GM21737 (cell line): ENCODE results near the gene PSMF1.

Experiments used
- ATAC-seq: cut with Tn5 transposase; IDR thresholded peaks from one replicate; pipeline ENCODE4 v1.9.1; 2021; ENCODE audit warnings: mild to moderate bottlenecking, moderate library complexity; ENCODE audit not compliant: unreplicated experiment

PSMF1 gene

DNA sequence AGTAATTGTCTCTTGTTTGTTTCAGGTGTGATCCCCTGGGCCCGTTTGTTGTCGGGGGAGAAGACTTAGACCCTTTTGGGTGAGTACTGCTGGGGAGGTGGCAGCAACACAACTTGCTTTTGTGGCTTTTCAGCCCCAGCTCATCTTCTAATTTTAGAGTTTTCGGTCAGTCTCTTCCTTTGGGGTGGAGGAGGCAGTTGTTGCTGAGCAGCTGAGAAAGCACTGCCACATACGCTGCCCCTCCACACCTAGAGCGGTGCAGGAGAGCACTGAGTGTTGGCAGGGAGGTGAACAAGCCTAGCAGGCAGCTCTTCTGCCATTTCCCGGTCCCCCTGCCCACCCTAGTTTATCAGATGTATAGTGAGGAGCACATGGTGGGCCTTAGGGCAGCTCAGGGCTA lies 44.7 kb downstream of the PSMF1 start:
- ATAC-seq, result no peak

DNA sequence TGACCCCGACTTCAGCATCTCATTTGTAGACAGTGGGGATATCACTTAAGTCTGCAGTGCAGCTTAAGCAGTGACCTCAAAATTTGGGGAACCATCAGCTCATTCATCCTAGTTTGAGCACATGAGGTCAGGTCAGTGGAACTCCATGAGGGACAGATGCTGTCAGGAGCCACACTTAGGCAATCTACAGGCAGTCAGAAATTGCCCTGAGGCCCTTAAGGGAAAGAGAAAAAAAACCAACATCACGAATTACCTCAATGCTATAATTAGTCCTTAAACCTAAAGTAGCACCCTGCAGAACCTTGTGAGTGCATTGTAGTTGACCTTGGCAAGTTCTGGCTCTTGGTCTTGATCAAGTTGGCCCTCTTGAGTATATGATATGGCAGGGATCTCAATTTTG lies 45.3 kb downstream of the PSMF1 start:
- no peak for ATAC-seq

DNA sequence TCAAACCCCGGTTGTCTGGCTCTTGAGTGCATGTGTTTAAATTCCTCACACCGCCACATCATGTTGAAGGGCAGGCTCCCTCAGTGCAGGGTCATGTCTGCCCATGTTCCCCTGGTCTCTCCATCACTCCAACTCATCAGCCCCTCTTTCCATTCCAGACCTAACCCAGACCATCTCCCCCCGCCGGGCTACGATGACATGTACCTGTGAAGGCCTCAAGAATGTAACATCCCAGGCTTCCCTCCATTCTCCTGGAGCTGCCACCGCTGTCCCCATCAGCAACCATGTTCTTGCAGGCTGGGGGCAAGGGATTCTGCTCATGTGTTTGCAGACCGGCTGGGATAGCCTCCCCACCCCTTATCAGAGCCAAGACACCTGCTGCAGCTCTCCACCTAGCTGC lies 46.5 kb downstream of the PSMF1 start:
- no peak for ATAC-seq

DNA sequence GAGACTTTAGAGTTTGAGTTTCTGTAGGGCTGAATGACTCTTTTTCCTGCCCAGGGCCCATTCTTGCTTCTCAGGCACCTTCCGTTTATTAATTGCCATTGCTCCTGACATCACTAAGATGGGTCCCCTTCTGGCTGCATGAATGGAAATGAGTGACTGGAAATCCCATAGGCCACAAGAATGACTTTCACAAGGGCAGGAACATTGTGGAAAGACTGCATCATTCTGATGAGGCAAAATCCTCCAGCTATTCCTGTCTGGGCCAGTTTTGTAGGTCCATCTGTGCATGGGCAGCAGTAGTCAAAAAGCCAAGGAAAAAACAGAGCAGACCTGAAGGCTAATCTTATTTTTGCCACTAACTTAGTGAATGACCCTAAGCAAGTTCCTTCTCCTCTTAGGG lies 47.1 kb downstream of the PSMF1 start:
- ATAC-seq, result no peak

DNA sequence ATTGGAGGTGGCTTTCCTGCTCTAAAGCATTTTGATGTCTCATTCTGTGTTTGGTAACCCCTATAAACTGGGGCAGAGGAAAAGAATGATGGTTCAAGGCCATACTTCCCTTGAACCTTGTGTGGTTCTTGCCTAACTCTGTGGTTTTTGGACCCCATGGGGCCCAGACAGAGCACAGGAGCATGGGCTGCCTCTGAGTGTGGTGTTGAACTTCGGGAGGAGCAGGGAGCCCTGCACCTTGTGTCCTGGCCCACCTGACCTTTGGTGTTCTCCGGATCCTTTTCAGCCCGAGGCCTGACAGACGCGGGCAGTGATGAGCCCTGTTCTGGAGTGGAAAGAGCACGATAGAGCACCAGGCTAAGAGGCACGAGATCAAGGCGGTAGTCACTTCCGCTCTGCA lies 47.5 kb downstream of the PSMF1 start:
- ATAC-seq, result no peak

DNA sequence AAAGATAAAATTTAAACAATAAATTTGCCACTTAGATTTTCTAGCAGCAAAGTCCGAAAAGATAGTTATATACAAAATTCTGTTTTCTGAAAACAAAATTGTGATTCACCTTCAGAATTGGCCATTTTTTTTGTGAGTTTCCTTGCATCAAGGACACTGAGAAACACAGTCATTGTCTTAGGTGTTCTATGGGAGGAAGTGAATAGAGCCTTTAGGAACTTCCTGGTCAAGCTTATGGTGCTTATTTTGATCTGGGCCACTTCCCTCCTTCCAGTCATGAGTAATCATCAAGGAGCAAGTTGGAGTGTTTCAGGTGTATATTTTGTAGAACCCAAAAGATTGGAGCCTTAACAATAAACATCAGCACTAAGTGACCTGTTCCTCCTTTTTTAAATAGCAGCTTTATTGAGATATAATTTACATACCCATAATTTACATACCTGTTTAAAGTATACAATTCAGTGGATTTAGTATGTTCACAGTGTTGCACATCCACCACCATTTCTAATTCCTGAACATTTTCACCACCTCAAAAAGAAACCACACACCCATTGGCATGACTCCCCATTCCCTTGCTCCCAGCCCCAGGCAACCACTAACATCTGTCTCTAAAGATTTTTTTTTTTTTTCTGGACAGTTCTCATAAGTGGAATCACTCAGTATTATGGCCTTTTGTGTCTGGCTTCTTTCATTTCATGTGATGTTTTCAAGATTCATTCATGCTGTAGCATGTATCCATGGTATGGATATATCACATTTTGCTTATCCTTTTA lies 48.7 kb downstream of the PSMF1 start:
- ATAC-seq, result no peak

DNA sequence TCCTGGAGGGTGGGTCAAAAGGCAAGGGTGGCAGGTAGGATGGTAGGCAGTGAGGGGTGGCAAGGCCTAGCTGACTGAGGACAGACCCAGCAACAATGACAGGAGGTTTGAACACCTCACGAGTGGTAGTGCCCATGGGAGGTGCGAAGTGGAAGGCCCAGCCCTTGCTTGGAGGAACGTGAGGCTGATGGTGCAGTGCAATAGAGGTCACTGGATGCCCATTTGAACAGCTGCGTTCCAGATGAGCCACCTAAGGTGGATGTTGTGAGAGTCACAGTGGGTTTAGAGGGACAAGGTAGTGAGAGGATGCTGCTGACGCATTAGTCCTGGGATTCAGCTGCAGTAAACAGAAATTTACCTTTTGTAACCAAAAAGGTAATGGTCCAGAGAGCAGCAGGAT lies 50.8 kb downstream of the PSMF1 start:
- ATAC-seq, result no peak

DNA sequence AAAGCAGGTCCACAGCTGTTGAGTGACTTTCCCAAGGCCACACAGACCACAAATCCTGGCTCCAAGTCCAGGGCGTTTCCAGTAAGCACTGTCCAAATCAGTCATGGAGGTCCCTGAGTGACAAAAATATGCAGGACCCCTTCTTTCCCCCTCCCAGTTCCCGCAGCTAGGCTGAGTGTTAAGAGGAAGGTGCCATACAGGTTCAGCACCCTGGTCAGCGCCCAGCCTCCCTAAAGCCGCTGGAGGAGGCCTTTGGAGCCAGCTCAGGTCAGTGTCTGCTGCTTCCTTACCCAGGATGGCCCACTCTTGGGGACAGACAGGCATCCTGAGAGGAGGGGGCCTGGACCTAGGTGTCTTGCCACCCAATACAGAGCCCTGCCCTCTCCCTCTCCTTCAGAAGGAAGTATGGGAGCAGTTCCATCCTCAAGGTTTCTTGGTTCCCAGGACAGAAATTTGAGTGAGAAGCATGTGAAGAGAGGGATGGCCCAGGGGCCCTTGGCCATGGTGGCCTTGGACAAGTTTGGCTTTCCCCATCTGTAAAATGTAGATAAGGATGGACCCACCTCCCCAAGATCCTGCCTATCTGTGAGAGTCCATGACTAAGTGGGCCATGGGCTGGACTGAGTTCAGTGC lies 53.2 kb downstream of the PSMF1 start:
- ATAC-seq, result no peak

DNA sequence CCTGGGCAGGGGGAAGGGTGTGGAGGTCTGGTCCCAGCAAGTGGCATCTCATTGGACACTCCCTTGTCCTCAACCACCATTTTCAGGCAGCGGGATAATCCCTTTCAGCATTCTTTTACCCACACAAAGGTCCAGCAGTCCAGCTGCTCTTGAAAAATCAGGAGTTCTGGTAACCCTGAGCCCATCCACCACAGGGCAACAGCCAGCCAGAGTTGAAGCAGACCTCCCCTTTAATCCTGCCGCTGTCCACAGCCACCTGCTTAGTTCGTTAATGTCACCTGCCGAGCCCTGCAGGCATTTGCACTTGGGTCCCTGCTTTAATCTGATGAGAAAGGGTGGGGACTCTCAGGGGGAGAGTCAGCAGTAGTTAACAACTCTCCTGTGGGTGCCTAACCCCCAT lies 55.3 kb downstream of the PSMF1 start:
- no peak for ATAC-seq

DNA sequence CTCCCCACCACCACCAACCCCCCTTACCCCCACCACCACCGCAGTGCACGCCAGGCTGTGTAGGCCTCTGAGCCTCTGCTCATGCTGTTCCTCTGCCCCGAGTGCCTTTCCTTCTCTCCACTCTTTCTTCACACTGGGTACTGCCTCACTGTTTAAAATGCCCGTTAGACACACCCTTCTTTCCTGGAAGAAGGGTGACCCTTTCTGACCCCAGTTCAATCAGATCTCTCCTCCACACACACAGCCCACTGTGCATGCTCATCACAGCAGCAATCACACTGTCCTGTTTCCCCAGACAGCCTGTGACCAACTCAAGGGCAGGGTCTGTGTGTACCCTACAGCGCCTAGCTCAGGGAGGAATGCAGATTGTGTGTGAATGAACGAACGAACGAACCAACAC lies 56.4 kb downstream of the PSMF1 start:
- no peak for ATAC-seq

DNA sequence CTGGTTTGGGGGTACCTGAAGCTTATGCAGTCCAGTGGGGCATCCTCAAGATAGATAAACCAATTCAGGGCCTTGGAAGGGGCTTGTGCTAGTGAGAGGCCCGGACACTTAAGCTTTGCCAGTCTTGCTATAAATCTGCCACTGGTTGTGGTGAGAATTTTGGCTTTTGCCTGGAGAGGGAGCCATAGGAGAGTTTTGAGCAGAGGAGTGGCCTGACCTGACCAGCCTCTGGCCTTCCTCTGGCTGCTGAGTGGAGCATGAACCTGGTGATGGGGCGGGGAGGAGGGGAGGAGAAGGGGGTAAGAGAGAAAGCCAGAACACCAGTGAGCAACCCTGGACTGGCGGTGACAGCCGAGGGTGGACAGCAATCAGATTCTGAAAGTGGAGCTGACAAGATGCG lies 59.3 kb downstream of the PSMF1 start:
- ATAC-seq, result no peak

DNA sequence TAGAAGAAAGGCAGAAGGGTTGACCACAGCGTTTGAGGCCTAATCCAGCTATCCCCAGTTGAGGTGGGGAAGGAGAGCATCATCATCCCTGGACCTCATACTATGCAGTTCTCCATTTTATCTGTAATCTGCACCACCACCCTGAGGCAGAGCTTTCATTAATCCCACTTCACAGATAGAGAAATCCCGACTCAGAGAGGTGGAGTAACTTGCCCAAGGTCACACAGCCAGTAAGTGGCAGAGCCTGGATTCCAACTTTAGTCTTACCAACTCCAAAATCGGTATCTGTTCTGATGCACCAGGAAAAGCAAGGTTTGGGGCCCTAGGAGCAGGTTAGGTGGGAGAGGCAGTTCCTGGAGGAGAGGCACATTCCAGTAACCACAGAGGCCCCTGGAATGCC lies 59.7 kb downstream of the PSMF1 start:
- no peak for ATAC-seq

DNA sequence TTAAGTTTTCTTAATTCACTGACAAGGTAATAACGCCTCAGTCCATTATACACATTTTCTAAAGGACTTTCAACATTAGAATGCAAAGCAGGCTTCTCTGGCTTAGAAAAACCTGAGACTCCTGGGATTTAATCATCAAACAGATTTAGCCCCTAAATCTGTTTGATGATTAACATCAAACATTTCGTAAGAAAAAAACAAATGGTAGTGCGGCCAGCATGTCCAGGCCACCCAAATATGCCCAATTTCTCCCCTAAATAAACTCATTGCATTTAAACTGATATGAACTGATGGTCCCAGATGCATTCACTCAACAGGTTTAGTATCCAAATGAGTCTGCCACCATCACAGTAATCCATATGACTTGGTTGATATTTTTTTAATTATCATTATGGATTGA lies 60.2 kb downstream of the PSMF1 start:
- ATAC-seq, result no peak

DNA sequence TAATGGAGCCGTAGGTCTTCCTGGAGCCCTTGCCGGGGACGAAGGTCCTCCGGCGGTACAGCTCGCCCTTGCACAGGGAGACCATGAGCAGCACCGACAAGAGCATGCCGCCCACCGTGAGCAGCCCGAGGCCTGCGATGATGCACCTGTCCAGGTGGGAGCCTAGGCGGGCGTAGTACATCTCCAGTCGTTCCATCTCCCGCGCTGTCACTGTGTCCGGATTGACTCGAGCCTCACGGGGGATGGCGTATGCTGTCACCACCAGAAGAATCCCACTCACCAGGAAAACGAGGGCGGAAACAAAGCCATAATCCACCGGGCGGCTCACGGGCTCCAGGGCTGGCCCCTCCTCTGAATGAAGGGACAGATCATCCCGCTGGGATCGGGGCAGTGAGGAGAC lies 62.5 kb downstream of the PSMF1 start:
- ATAC-seq, result no peak

DNA sequence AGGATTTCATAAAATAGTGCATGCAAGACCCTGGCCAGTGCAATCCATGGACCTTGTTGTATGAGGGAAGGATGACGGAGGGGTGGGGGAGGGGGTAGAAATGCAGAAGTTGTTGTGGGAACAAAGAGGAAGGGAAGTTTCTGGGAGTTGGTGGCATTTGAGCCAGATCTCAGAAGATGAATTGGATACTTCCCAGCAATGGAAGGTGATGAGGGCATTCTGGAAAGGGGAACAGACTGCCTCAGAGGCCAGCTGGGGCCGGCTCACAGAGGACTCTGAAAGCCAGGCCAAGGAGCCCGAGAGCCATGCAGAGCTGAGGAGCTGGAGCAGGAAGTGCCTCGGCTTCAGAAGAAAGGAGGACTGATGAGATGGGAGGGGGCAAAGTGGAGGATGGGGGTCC lies 63.7 kb downstream of the PSMF1 start:
- ATAC-seq, result no peak

DNA sequence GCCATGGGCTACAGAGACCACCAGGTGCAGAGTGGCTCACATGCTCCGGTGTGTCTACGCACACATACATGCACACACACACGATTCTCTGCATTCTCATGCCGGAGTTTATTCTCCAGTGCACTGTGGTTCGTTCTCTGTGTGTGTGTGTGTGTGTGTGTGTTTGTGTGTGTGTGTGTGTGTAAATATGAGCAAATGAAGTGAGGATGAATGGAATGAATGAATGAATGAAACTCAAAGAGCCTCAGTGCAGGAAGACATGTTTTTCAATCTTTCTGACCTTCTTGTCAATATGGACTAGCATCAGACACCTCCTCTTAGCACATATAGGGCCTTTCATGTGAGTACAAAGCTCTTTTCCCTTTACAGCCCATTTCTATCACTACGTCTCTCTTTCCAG lies 64.8 kb downstream of the PSMF1 start:
- no peak for ATAC-seq

DNA sequence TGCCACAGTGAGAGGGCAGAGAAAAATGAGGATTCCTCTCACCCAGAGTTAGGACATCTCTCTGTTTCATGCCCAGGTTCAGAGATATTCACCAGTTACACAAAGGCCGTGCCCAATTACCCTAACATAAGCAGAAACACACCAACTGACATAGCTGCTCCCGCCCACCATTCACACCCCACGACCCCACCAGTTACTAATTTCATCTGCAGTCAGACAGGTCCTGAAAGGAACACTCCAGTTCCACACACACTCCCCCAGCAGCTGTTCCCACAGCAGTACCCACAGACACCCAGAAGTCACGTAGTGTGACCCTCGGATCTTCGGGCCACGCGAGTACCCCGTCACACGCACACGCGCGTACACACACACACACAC lies 65.8 kb downstream of the PSMF1 start:
- no peak for ATAC-seq

DNA sequence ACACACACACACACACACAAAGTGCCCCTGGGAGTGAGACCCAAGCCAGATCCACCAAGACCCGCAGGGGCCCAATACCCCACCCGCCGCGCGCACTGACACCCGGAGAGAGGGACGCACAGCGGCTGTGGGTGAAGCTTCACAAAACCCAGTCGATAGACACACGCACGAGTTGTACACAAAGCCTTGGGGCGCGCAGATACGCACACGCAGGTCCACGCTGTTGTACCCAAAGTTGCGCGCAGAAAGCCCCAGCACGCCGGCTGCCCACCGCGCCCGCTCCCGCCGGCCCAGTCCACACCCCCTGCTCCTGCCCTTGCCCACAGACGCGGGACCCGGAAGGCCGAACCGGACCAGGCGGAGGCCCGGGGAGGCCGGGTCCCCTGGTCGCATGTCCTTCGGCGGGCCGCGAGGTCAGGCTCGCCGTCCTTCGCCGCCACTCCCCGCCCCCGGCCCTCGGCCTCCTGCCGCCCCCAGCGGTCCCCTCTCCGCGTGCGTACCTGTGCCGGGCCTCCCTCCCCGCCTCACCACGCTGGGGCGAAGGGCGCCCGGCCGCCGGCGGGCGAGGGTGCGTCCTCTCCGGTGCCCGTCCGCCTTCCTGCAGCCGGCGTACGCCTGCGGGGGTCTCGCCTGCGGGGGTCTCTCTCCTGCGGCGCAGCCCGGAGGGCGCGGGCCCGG lies 66.4 kb downstream of the PSMF1 start, which contains the start of gene TMEM74B:
TMEM74B (minus strand) TSS at position 344 of the 678 bp plus-strand sequence. CDS start 1,180 bp downstream, outside the sequence.
- ATAC-seq, result no peak

DNA sequence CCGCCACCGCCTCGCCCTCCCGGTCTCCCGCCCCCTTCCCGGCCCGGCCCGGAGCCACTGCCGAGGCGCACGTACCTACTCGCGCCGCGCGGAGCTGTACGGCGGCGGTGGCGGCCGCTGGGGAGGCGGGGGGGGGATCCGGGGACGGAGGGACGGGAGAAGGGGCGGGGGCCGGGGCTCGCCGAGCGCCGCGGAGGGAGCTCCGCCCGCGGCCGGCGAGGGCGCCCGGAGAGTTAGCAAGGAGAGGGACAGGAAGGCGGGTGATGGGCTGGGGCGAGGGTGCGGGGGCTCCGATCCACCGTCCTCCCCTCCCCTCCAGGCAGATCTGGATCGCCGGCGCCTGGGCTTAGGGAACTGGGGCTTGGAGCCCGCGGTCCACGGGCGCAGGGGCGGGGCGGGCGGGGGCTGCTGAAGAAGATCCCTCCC lies 66.9 kb downstream of the PSMF1 start:
- ATAC-seq, result no peak

DNA sequence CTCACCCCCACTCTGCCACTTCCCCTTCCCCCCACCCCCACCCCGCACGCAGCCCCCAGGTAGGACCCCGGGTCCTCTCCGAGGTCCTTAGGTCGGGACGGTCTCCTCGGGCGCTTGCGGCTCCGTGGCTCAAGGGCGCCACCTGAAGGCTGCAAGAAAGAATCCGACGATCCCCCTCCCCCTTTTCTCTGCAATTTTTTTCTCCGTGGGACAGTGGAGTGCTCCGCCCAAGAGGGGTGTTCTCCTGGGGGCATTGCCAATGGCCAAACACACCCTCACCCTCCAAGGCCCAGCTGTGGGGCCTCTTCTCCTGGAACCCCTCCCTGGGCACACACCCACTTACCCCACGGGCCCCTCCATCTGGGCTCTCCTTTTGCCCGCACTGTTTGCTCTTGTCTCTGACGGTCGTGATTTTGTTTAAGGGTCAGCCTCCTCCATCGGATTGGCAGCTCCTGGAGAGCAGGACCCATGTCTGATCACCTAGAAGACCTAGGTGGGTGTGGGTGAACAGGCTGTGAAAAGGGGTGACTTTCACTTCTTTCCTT lies 67.5 kb downstream of the PSMF1 start:
- ATAC-seq, result no peak

DNA sequence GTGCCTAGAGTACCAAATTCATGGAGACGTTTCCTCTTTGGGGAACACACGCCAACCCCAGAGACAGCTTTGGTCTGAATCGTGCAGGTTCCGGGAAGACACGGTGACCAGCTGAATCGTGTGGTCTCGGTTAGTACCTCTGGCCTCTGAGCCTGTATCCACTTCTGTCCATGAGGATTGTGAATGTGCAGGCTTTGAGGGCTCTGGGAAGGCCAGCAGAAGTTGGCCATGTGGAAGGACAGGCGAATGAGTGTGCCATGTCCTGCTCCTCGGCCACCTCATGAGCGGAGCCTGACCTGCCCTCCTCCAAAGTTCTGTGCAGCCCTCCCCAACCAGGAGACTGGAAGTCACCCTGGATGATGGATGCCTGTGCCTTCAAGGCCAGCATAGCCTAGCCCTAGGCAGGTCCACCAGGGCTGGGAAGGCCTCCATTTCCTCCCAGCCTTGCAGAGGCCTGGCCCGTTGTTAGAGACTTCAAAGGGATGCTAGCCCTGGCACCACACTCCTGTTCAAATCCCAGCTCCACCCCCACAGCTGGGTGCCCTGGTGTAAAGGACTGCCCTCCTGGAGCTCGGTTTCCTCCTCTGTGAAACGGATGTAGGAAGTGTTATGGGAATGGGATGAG lies 68.1 kb downstream of the PSMF1 start:
- ATAC-seq, result no peak
